ENCODE measurements around the gene TAS2R13.

DNA sequence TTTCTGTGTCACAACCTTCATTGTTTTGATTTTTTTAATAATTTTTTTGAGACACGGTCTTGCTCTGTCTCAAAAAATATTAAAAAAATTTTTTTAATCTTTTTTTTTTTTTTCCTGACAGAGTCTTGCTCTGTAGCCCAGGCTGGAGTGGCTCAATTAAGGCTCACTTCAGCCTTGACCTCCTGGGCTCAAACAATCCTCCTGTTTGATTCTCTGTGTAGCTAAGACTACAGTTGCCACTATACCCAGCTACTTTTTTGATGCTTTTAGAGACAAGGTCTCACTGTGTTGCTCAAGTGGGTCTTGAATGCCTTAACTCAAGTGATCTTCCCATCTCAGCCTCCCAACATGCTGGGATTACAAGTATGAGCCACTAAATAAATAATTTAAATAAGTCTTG lies 10.4 kb upstream of the TAS2R13 start:
- TF ChIP-seq EZH2phosphoT487 (IDR thresholded peaks at IDR 0.05) (no peak), EZH2 (IDR thresholded peaks at IDR 0.05) (no peak)
- TF ChIP-seq, protein P1, sequence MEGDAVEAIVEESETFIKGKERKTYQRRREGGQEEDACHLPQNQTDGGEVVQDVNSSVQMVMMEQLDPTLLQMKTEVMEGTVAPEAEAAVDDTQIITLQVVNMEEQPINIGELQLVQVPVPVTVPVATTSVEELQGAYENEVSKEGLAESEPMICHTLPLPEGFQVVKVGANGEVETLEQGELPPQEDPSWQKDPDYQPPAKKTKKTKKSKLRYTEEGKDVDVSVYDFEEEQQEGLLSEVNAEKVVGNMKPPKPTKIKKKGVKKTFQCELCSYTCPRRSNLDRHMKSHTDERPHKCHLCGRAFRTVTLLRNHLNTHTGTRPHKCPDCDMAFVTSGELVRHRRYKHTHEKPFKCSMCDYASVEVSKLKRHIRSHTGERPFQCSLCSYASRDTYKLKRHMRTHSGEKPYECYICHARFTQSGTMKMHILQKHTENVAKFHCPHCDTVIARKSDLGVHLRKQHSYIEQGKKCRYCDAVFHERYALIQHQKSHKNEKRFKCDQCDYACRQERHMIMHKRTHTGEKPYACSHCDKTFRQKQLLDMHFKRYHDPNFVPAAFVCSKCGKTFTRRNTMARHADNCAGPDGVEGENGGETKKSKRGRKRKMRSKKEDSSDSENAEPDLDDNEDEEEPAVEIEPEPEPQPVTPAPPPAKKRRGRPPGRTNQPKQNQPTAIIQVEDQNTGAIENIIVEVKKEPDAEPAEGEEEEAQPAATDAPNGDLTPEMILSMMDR (IDR thresholded peaks at IDR 0.05), result no peak
